ENCODE measurements around the gene IGSF9B.

DNA sequence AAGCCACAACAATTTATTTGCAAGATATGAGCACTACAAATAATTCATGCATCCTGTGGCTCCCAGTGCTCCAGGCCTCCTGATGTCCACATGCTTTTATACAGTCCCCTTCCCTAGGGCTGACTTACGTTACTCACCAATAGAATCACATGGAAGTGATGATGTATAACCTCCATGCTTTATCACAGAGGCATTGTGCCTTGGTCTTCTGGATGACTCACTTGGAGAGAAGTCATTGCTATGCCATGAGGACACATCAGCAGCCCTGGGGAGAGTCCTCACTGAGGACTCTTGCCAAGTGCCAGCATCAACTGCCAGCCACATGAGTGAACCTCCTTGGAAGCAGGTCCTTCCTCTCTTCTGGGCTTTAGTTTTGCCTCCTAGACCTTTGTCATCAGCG is 22.0 kb upstream of the IGSF9B start:
- TF ChIP-seq CTCF (IDR thresholded peaks at IDR 0.05; ENCODE audit: poor library complexity) (no peak), EZH2 (IDR thresholded peaks at IDR 0.05; ENCODE audit: borderline replicate concordance) (no peak), EZH2phosphoT487 (IDR thresholded peaks at IDR 0.05; ENCODE audit: low read depth, severe bottlenecking, unreplicated experiment) (no peak)
